Hepatocyte (in vitro differentiated cells): ENCODE results near the gene NCAPG2.

Experiments
- EZH2 ChIP-seq: fragments of 200-600 bp; sonication (generic); IDR thresholded peaks from 2 replicates; pipeline ENCODE4 v1.6.1; 2016; ENCODE audit warnings: antibody characterized with exemption, mild to moderate bottlenecking, borderline replicate concordance
- EZH2phosphoT487 ChIP-seq: fragments of 200-600 bp; sonication (generic); IDR thresholded peaks from one replicate; pipeline ENCODE4 v1.6.1; 2018; ENCODE audit warnings: antibody characterized with exemption, mild to moderate bottlenecking, low read depth, moderate library complexity; ENCODE audit not compliant: unreplicated experiment, severe bottlenecking
- TF ChIP-seq, protein P1 (sequence below): fragments of 200-600 bp; sonication (generic); IDR thresholded peaks from 2 replicates; pipeline ENCODE4 v1.5.1; 2016; ENCODE audit warnings: antibody characterized with exemption, mild to moderate bottlenecking; ENCODE audit not compliant: poor library complexity

GRCh38 chr7:158749396-158749795 lies 44.8 kb upstream of the NCAPG2 start:
- TF ChIP-seq, protein P1, sequence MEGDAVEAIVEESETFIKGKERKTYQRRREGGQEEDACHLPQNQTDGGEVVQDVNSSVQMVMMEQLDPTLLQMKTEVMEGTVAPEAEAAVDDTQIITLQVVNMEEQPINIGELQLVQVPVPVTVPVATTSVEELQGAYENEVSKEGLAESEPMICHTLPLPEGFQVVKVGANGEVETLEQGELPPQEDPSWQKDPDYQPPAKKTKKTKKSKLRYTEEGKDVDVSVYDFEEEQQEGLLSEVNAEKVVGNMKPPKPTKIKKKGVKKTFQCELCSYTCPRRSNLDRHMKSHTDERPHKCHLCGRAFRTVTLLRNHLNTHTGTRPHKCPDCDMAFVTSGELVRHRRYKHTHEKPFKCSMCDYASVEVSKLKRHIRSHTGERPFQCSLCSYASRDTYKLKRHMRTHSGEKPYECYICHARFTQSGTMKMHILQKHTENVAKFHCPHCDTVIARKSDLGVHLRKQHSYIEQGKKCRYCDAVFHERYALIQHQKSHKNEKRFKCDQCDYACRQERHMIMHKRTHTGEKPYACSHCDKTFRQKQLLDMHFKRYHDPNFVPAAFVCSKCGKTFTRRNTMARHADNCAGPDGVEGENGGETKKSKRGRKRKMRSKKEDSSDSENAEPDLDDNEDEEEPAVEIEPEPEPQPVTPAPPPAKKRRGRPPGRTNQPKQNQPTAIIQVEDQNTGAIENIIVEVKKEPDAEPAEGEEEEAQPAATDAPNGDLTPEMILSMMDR: no peak
- no peak for TF ChIP-seq EZH2phosphoT487
- TF ChIP-seq EZH2: no peak
